K562 (cell line): ENCODE data around the gene LRCOL1. TPM values are rescaled to one million over a fixed set of nuclear protein-coding genes. Genes with fewer than 3 reads are reported as not detected.

ENCODE experiments used
- ATAC-seq: fragments of 200-7000 bp; cut with Tn5 transposase; 3 replicates; pipeline ENCODE4 v1.9.1; 2020; ENCODE audit warnings: moderate library complexity
- BruUV-seq: library from RNA; stranded (reverse); fragments of 400-500 nt; replicated peaks from 2 replicates; lab custom pipeline; 2021; lab: Mats Ljungman, UMichigan
- CTCF ChIA-PET: fragments of 300-600 bp; formaldehyde crosslinking; extraction: SDS; loops from one replicate; lab custom pipeline; 2021; ENCODE audit warnings: low intra/inter-chr PET ratio; lab: Yijun Ruan, JAX
- POLR2A ChIA-PET: fragments of 300-600, 350-650 bp; sonication (Branson Sonifier 250); formaldehyde crosslinking; extraction: SDS; loops from one replicate; lab custom pipeline; 2021; ENCODE audit warnings: antibody characterized with exemption, inconsistent platforms; lab: Yijun Ruan, JAX
- DNase-seq, 4 experiments: peaks; one replicate each; pipeline versions ENCODE4 v3.0.0 to v3.0.0-alpha.2; 2011 to 2018; ENCODE audit warnings: low spot score in 3 of 4, mixed read lengths in 3 of 4; ENCODE audit errors: extremely low read depth in 1 of 4
- FAIRE-seq: peaks from 2 replicates; lab custom pipeline; 2011; peaks lifted over from hg19 to GRCh38; lab: Jason Lieb, UNC
- H2AFZ ChIP-seq: 2 replicates; pipeline ENCODE4 v1.6.0; 2011; ENCODE audit warnings: low read depth, low read length, control low read depth, inconsistent platforms
- H3K27ac ChIP-seq: fragments of 200-600 bp; 3 replicates; pipeline ENCODE4 v1.8.0; 2011; ENCODE audit warnings: low read depth, mild to moderate bottlenecking, control low read depth, inconsistent platforms, low read length, moderate library complexity, mixed read lengths; ENCODE audit errors: extremely low read depth
- H3K27me3 ChIP-seq, 2 experiments: fragments of 300-600 bp in 1 of 2; 2 replicates in 1 of 2; 3 replicates in 1 of 2; pipeline versions ENCODE4 v1.6.0 to v1.8.0; 2011; ENCODE audit warnings: inconsistent platforms in 2 of 2, low read length in 2 of 2, mild to moderate bottlenecking in 1 of 2, mixed read lengths in 1 of 2, moderate library complexity in 1 of 2; ENCODE audit not compliant: control insufficient read depth in 2 of 2, insufficient read depth in 2 of 2
- H3K36me3 ChIP-seq: fragments of 300-600 bp; 3 replicates; pipeline ENCODE4 v1.8.0; 2011; ENCODE audit warnings: mild to moderate bottlenecking, low read length, inconsistent platforms; ENCODE audit not compliant: control insufficient read depth, insufficient read depth
- H3K4me1 ChIP-seq, 2 experiments: fragments of 200-600 bp in 1 of 2; replicated peaks in 1 of 2; 2 replicates in 1 of 2; 3 replicates in 1 of 2; pipeline versions ENCODE4 v1.5.1 to v1.8.0; 2011; ENCODE audit warnings: inconsistent platforms in 2 of 2, low read length in 2 of 2, mild to moderate bottlenecking in 1 of 2, mixed read lengths in 1 of 2, moderate library complexity in 1 of 2; ENCODE audit not compliant: control insufficient read depth in 2 of 2, insufficient read depth in 2 of 2
- H3K4me2 ChIP-seq: 2 replicates; pipeline ENCODE4 v1.6.1; 2011; ENCODE audit warnings: low read length, control low read depth, inconsistent platforms, mixed read lengths; ENCODE audit not compliant: insufficient read depth
- H3K4me3 ChIP-seq: fragments of 200-600 bp; sonication (generic), shearing (Covaris generic); 2 replicates; pipeline ENCODE4 v1.5.1; 2016; ENCODE audit warnings: control low read depth, inconsistent platforms
- H3K79me2 ChIP-seq: fragments of 200-600 bp; 3 replicates; pipeline ENCODE4 v1.8.0; 2011; ENCODE audit warnings: low read length, inconsistent platforms; ENCODE audit not compliant: control insufficient read depth, insufficient read depth
- H3K9ac ChIP-seq, 2 experiments: 2 replicates each; pipeline versions ENCODE4 v1.6.0 to v1.6.1; 2011; ENCODE audit warnings: low read depth in 2 of 2, low read length in 2 of 2, control low read depth in 1 of 2, inconsistent platforms in 1 of 2, mild to moderate bottlenecking in 1 of 2, mixed read lengths in 1 of 2; ENCODE audit not compliant: insufficient read depth in 1 of 2
- H3K9me1 ChIP-seq: one replicate; pipeline ENCODE4 v1.6.0; 2011; ENCODE audit warnings: inconsistent platforms, mild to moderate bottlenecking, low read length, moderate library complexity; ENCODE audit not compliant: control insufficient read depth, insufficient read depth
- H3K9me3 ChIP-seq: replicated peaks from 2 replicates; pipeline ENCODE4 v1.5.1; 2011; ENCODE audit warnings: low read depth, low read length, inconsistent platforms; ENCODE audit not compliant: control insufficient read depth, insufficient read depth
- H4K20me1 ChIP-seq: replicated peaks from 2 replicates; pipeline ENCODE4 v1.6.1; 2011; ENCODE audit warnings: low read length, inconsistent platforms, mixed read lengths; ENCODE audit not compliant: control insufficient read depth, insufficient read depth
- BCLAF1 ChIP-seq, 2 experiments: fragments of 450-650 bp in 1 of 2; IDR thresholded peaks; 2 replicates each; pipeline ENCODE4 v1.6.1; 2011 to 2017; ENCODE audit warnings: low read depth in 2 of 2, antibody characterized with exemption in 1 of 2, borderline replicate concordance in 1 of 2, low read length in 1 of 2, mild to moderate bottlenecking in 1 of 2, mixed read lengths in 1 of 2; ENCODE audit not compliant: control insufficient read depth in 1 of 2
- CC2D1A ChIP-seq: fragments of 450-650 bp; IDR thresholded peaks from 2 replicates; pipeline ENCODE4 v1.6.1; 2017; ENCODE audit warnings: mild to moderate bottlenecking
- HDGF ChIP-seq: fragments of 450-650 bp; IDR thresholded peaks from 2 replicates; pipeline ENCODE4 v1.6.1; 2016
- LEF1 ChIP-seq: fragments of 450-650 bp; IDR thresholded peaks from 2 replicates; pipeline ENCODE4 v1.6.1; 2016; ENCODE audit warnings: mild to moderate bottlenecking
- MLLT1 ChIP-seq, 2 experiments: fragments of 450-650 bp; IDR thresholded peaks; 2 replicates each; pipeline ENCODE4 v1.6.1; 2016
- PKNOX1 ChIP-seq: fragments of 450-650 bp; IDR thresholded peaks from 2 replicates; pipeline ENCODE4 v1.6.1; 2016
- PTRF ChIP-seq: fragments of 450-650 bp; IDR thresholded peaks from 2 replicates; pipeline ENCODE4 v1.6.1; 2016; ENCODE audit warnings: mild to moderate bottlenecking, missing genetic modification characterization, missing compliant biosample characterization
- RBBP5 ChIP-seq: fragments of 200-600 bp; sonication (generic); IDR thresholded peaks from 2 replicates; pipeline ENCODE4 v1.6.1; 2012; ENCODE audit warnings: borderline replicate concordance, mild to moderate bottlenecking, low read length, control low read depth, inconsistent platforms; ENCODE audit not compliant: insufficient read depth, poor library complexity, severe bottlenecking
- TAL1 ChIP-seq: fragments of 450-650 bp; IDR thresholded peaks from 2 replicates; pipeline ENCODE4 v1.6.1; 2016; ENCODE audit warnings: mild to moderate bottlenecking
- TBP ChIP-seq: optimal IDR thresholded peaks from 2 replicates; pipeline ENCODE3; 2011; ENCODE audit warnings: low read depth, low read length, improper control_type of control experiment
- THRAP3 ChIP-seq: fragments of 450-650 bp; IDR thresholded peaks from 2 replicates; pipeline ENCODE4 v1.6.1; 2016; ENCODE audit warnings: mild to moderate bottlenecking, inconsistent platforms, borderline replicate concordance
- THRB ChIP-seq: fragments of 450-650 bp; formaldehyde crosslinking; conservative IDR thresholded peaks from 2 replicates; pipeline ENCODE4 v1.4.0; 2022; ENCODE audit warnings: mild to moderate bottlenecking, missing genetic modification characterization
- ZBTB7A ChIP-seq: IDR thresholded peaks from 2 replicates; pipeline ENCODE4 v1.6.1; 2011; ENCODE audit warnings: low read depth, mild to moderate bottlenecking, low read length, moderate library complexity, borderline replicate concordance; ENCODE audit not compliant: control insufficient read depth
- WGBS: fragments of 100-300 bp; shearing (Covaris generic); methylation state at CpG from one replicate; pipeline ENCODE4 v1.1.6; 2016; ENCODE audit warnings: low coverage, mixed read lengths; ENCODE audit not compliant: insufficient coverage; ENCODE audit errors: missing lambda C conversion rate; 5-methylcytosine and 5-hydroxymethylcytosine counted together
- in situ Hi-C: fragments of 300-500 bp; cut with MboI; formaldehyde crosslinking; loops from 4 replicates; pipeline ENCODE4 v1.15.0; 2018; ENCODE audit warnings: inconsistent platforms, mixed read lengths
- intact Hi-C: fragments of 100-400 bp; cut with micrococcal nuclease; formaldehyde crosslinking; loops from 2 replicates; pipeline ENCODE4 v1.14.2; 2022
- polyA plus RNA-seq, 8 experiments: library from polyadenylated mRNA; depleted of rRNA in 4 of 8; stranded (reverse) in 5 of 8; unstranded in 3 of 8; fragments of >200 nt; fragmentation: Nextera tagmentation in 2 of 8; fragmentation: Illumina TruSeq in 1 of 8; extraction: Ambion mirVana in 2 of 8; extraction: Trizol in 1 of 8; gene quantifications; 2 replicates each; pipeline versions ENCODE4 v1.2.1 to v1.2.3, GENCODE V29; 2011 to 2014; ENCODE audit warnings: inconsistent platforms in 1 of 8, missing spikeins in 1 of 8
- total RNA-seq, 7 experiments: library from RNA; depleted of rRNA in 6 of 7; stranded (reverse); fragments of >200 nt in 6 of 7; fragmentation: Illumina TruSeq in 2 of 7; extraction: Trizol in 2 of 7; gene quantifications; 2 replicates each; pipeline versions ENCODE4 v1.2.1 to v1.2.3, GENCODE V29; 2011 to 2021; ENCODE audit warnings: low replicate concordance in 1 of 7

LRCOL1 gene
- total and polyA plus RNA-seq, 9 of the 15 experiments (the other 6 are each of a cell fraction or from before 2014, with no cell fraction given): not detected

- no peaks in the 10 kb centered on the region for H3K9me3 ChIP-seq
- DNase-seq (peak in 1 of 4 experiments; percentile 62), ATAC-seq (no peak), FAIRE-seq (no peak)
- intact Hi-C loops (no loop called here), in situ Hi-C loops (no loop called here)
- peak overlapping the region; percentile 42 for H3K4me3 ChIP-seq
- H3K27ac ChIP-seq: no peak overlapping the region
- H3K36me3 ChIP-seq: no peaks in the 10 kb centered on the region
- H3K4me1 ChIP-seq: peaks cover 7 to 58% of the 10 kb centered on the region in 2 experiments; a peak in 4 of 5 replicates
- 11% methylated on average over 2 of the region's 58 CpGs for WGBS
- H3K9me1 ChIP-seq: no peaks in the 10 kb centered on the region
- H3K79me2 ChIP-seq: no peaks in the 10 kb centered on the region
- H4K20me1 ChIP-seq: 0 out of 2 replicates have a peak, but pooled peaks cover 1% of the 10 kb centered on the region
- peak overlapping the region; percentile 76 for H2AFZ ChIP-seq
- no TSS peak for BruUV-seq
- peaks cover 11 to 39% of the 10 kb centered on the region in 2 experiments; a peak in 4 of 5 replicates for H3K27me3 ChIP-seq
- POLR2A ChIA-PET: no interaction called here
- CTCF ChIA-PET: no interaction called here
- peak overlapping the region; percentile 67 for H3K4me2 ChIP-seq
- H3K9ac ChIP-seq: no peak overlapping the region
- TF ChIP-seq TBP (no peak), THRB (CRISPR knock-in tag) (no peak), ZBTB7A (peak; percentile 25; the same call in 1 of the 2 replicates), BCLAF1 (IDR thresholded peaks at IDR 0.05; ENCODE audit: borderline replicate concordance in 1 of 2, control insufficient read depth in 1 of 2, low read depth in 2 of 2, low read length in 1 of 2) (0 out of 4 replicates have a peak, but pooled peaks of 1 of the 2 experiments have one; percentile 20), LEF1 (no peak), RBBP5 (no peak), HDGF (peak; percentile 89), PTRF (no peak), TAL1 (no peak), THRAP3 (peak; percentile 93), MLLT1 (IDR thresholded peaks at IDR 0.05) (peak; percentile 50 to 52; a peak in 2 of 4 replicates), CC2D1A (peak; percentile 52; the same call in 1 of the 2 replicates), PKNOX1 (0 out of 2 replicates have a peak, but pooled peaks have one; percentile 18)
These were observed 12.8 kb downstream of the LRCOL1 start for GRCh38 chr12:132597333-132598316.
